ENCODE measurements around the gene MEI1.

MEI1 gene

DNA sequence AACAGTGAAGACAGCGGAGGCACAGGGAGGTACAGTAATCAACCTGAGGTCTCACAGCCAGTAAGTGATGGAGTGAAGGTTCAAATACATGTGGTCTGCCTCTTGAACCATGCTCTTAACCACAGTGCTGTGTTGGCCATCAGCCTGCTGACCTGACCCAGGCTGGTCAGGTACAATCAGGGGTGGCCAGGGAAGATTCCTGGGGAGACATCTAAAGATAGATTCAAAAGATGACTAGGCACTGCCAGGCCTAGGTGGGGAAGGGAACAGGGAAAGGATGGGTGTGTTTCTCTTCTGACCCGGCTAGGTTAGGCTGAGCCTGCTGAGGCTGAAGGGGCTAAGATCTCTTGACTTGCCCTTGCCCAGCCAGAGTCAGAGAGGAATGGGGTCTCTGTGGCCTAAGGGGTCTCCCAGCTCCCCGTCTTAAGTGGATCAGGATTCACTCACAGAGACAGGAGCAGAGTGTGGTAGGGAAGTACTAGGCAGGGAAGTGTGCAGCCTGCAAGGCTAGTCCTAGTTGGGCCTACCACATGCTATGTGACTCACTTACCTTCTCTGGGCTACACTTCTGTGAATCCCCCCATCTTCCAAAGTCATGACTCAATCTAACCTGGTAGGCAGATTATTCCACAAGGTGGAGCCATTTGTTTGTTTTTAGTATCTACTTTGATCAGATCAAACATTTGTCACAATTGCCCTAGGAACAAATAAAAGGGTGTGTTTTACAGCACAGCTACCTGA, 123.2 kb downstream of the MEI1 start:
- no peak for DNase-seq (ENCODE audit: extremely low read depth, low read depth)
- TF ChIP-seq, protein P1, sequence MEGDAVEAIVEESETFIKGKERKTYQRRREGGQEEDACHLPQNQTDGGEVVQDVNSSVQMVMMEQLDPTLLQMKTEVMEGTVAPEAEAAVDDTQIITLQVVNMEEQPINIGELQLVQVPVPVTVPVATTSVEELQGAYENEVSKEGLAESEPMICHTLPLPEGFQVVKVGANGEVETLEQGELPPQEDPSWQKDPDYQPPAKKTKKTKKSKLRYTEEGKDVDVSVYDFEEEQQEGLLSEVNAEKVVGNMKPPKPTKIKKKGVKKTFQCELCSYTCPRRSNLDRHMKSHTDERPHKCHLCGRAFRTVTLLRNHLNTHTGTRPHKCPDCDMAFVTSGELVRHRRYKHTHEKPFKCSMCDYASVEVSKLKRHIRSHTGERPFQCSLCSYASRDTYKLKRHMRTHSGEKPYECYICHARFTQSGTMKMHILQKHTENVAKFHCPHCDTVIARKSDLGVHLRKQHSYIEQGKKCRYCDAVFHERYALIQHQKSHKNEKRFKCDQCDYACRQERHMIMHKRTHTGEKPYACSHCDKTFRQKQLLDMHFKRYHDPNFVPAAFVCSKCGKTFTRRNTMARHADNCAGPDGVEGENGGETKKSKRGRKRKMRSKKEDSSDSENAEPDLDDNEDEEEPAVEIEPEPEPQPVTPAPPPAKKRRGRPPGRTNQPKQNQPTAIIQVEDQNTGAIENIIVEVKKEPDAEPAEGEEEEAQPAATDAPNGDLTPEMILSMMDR (IDR thresholded peaks at IDR 0.05; ENCODE audit: low read depth, low read length), result peak; percentile 36

GRCh38 chr22:41823797-41824196, 124.5 kb downstream of the MEI1 start:
- DNase-seq (ENCODE audit: extremely low read depth, low read depth), result no peak

GRCh38 chr22:41825376-41825775, 126.1 kb downstream of the MEI1 start:
- TF ChIP-seq, protein P1 (IDR thresholded peaks at IDR 0.05; ENCODE audit: low read depth, low read length), result no peak
- DNase-seq (ENCODE audit: extremely low read depth, low read depth), result no peak

More at GRCh38 chr22:41823797-41824196, 124.5 kb downstream of the MEI1 start:
- TF ChIP-seq, protein P1 (IDR thresholded peaks at IDR 0.05; ENCODE audit: low read depth, low read length), result no peak

- DNase-seq (ENCODE audit: extremely low read depth, low read depth), result no peak
- TF ChIP-seq, protein P1 (IDR thresholded peaks at IDR 0.05; ENCODE audit: low read depth, low read length), result no peak
Observed at GRCh38 chr22:41826021-41826420, 126.7 kb downstream of the MEI1 start.

- TF ChIP-seq, protein P1 (IDR thresholded peaks at IDR 0.05; ENCODE audit: low read depth, low read length), result no peak
- DNase-seq (ENCODE audit: extremely low read depth, low read depth), result no peak
Observed at GRCh38 chr22:41826430-41827383, 127.4 kb downstream of the MEI1 start.

DNA sequence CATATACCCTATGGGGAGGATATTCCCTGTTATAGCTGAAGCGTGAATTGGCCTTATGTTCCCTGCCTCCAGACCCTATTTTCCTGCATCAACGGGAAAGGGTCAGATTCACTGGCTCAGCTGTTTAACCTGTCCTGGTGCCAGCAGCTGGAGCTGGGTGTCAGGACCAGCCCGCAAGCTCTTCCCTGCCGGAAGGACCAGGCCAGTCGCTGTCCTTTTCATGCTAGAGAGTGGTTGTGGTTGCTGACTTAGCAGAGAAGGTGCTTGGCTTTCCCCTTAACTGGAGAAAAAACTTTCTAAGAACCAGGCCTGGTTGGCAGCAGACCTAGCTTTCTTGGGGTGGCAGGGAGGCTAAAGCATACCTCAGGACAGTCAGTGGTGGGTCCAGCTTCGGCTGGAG, 128.4 kb downstream of the MEI1 start:
- no peak for DNase-seq (ENCODE audit: extremely low read depth, low read depth)
- TF ChIP-seq, protein P1 (IDR thresholded peaks at IDR 0.05; ENCODE audit: low read depth, low read length), result no peak

- DNase-seq (ENCODE audit: extremely low read depth, low read depth), result no peak
- TF ChIP-seq, protein P1 (IDR thresholded peaks at IDR 0.05; ENCODE audit: low read depth, low read length), result no peak
Observed at GRCh38 chr22:41828516-41828915, 129.2 kb downstream of the MEI1 start.

Measured in AG09319 (cell line).